ENCODE results near the gene PRDM7.
"Not testable (repeated sequence)": the region's sequence is repeated elsewhere in the genome, so short reads cannot be mapped to it uniquely, and the experiment has no call there.

PRDM7 gene

GRCh38 chr16:90077240-90077756 is at the start of gene PRDM7:
TSS of gene PRDM7 (minus strand) at chr16:90077331. CDS start at chr16:90075910, 1,421 bp downstream.
- H3K4me1 ChIP-seq (ENCODE audit: insufficient read depth, low read length), result no peaks in the 10 kb centered on the region; the same call in 1 of the 2 replicates
- peak within 1 kb of the TSS; percentile 53 for H3K9ac ChIP-seq (ENCODE audit: low read depth, low read length)
- no peaks in the 10 kb centered on the region for H3K9me3 ChIP-seq (ENCODE audit: control insufficient read depth, insufficient read depth, low read length)

GRCh38 chr16:90121846-90122245 is 44.7 kb upstream of the PRDM7 start:
- H3K9me3 ChIP-seq (ENCODE audit: control insufficient read depth, insufficient read depth, low read length); H3K36me3 ChIP-seq (ENCODE audit: insufficient read depth, low read length); H3K9ac ChIP-seq (ENCODE audit: low read depth, low read length); H3K4me1 ChIP-seq (ENCODE audit: insufficient read depth, low read length): not testable (repeated sequence)

More at GRCh38 chr16:90077240-90077756, at the start of gene PRDM7:
- no peaks in the 10 kb centered on the region for H3K36me3 ChIP-seq (ENCODE audit: insufficient read depth, low read length)

DNA sequence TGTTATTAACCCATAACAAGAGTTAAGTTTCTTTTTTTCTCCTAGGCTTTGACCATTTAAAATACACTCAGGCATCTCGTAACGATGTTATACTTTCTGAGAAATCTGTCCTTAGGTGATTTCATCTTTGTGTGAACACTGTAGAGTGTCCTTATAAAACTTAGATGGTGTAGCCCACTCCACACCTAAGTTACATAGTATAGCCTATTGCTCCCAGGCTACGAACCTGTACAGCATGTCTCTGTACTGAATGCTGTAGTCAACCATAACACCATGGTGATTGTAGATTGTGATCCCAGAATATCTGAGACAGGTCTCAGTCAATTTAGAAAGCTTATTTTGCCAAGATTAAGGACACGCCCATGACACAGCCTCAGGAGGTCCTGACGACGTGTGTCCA is 30.5 kb upstream of the PRDM7 start:
- not testable (repeated sequence) for H3K4me1 ChIP-seq (ENCODE audit: insufficient read depth, low read length); H3K9me3 ChIP-seq (ENCODE audit: control insufficient read depth, insufficient read depth, low read length); H3K36me3 ChIP-seq (ENCODE audit: insufficient read depth, low read length); H3K9ac ChIP-seq (ENCODE audit: low read depth, low read length)

- H3K9me3 ChIP-seq (ENCODE audit: control insufficient read depth, insufficient read depth, low read length); H3K4me1 ChIP-seq (ENCODE audit: insufficient read depth, low read length); H3K9ac ChIP-seq (ENCODE audit: low read depth, low read length); H3K36me3 ChIP-seq (ENCODE audit: insufficient read depth, low read length): not testable (repeated sequence)
Observed at GRCh38 chr16:90107060-90107459, 29.9 kb upstream of the PRDM7 start.

DNA sequence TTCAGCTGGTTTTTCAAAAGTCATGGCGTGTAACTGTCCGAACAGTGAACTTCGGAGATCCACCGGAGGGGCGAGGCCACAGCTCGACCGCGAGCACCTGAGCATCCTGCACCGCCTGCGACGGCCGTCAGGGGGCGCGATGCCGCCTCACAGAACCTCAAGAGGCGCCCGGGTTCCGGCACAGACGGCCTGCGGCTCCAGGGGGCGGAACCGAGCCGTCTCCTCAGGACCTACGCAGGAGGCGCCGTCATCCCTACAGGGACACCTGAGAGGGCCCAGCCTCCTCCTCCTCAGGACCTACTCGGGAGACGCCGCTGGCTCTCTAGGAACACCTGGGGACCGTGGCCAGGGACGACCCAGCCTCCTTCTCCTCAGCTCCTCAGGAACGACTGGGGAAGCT is 29.1 kb upstream of the PRDM7 start:
- H3K9me3 ChIP-seq (ENCODE audit: control insufficient read depth, insufficient read depth, low read length); H3K4me1 ChIP-seq (ENCODE audit: insufficient read depth, low read length); H3K36me3 ChIP-seq (ENCODE audit: insufficient read depth, low read length); H3K9ac ChIP-seq (ENCODE audit: low read depth, low read length): not testable (repeated sequence)

- H3K9ac ChIP-seq (ENCODE audit: low read depth, low read length); H3K4me1 ChIP-seq (ENCODE audit: insufficient read depth, low read length); H3K36me3 ChIP-seq (ENCODE audit: insufficient read depth, low read length); H3K9me3 ChIP-seq (ENCODE audit: control insufficient read depth, insufficient read depth, low read length): not testable (repeated sequence)
Observed at GRCh38 chr16:90104725-90105124, 27.6 kb upstream of the PRDM7 start.

- H3K4me1 ChIP-seq (ENCODE audit: insufficient read depth, low read length); H3K36me3 ChIP-seq (ENCODE audit: insufficient read depth, low read length); H3K9me3 ChIP-seq (ENCODE audit: control insufficient read depth, insufficient read depth, low read length); H3K9ac ChIP-seq (ENCODE audit: low read depth, low read length): not testable (repeated sequence)
Observed at GRCh38 chr16:90102086-90102884, 25.2 kb upstream of the PRDM7 start.

GRCh38 chr16:90101332-90101731 is 24.2 kb upstream of the PRDM7 start:
- not testable (repeated sequence) for H3K9me3 ChIP-seq (ENCODE audit: control insufficient read depth, insufficient read depth, low read length); H3K9ac ChIP-seq (ENCODE audit: low read depth, low read length); H3K4me1 ChIP-seq (ENCODE audit: insufficient read depth, low read length); H3K36me3 ChIP-seq (ENCODE audit: insufficient read depth, low read length)

GRCh38 chr16:90100790-90101189 is 23.7 kb upstream of the PRDM7 start:
- H3K9ac ChIP-seq (ENCODE audit: low read depth, low read length); H3K9me3 ChIP-seq (ENCODE audit: control insufficient read depth, insufficient read depth, low read length); H3K4me1 ChIP-seq (ENCODE audit: insufficient read depth, low read length); H3K36me3 ChIP-seq (ENCODE audit: insufficient read depth, low read length): not testable (repeated sequence)

GRCh38 chr16:90100229-90100628 is 23.1 kb upstream of the PRDM7 start:
- not testable (repeated sequence) for H3K9ac ChIP-seq (ENCODE audit: low read depth, low read length); H3K36me3 ChIP-seq (ENCODE audit: insufficient read depth, low read length); H3K4me1 ChIP-seq (ENCODE audit: insufficient read depth, low read length); H3K9me3 ChIP-seq (ENCODE audit: control insufficient read depth, insufficient read depth, low read length)

DNA sequence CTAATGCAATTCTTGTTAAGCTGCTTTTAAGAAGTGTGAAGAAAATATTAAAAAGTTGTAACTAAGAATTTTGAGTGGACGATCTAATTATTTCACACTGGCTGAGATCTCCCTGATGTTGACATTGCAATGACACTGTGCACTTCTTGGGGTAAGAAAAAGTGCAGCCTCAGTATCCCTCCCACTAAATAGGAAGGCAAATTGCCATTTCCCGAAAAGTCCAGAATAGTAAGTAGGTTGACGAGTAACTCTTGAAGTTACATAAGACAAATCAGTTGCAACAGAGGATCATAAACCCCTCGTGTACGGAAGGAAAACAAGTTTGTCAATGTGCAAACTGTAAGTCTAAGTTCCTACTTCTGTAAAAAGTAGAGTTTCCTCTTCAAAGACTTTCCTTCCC is 21.8 kb upstream of the PRDM7 start:
- H3K4me1 ChIP-seq (ENCODE audit: insufficient read depth, low read length); H3K36me3 ChIP-seq (ENCODE audit: insufficient read depth, low read length); H3K9me3 ChIP-seq (ENCODE audit: control insufficient read depth, insufficient read depth, low read length); H3K9ac ChIP-seq (ENCODE audit: low read depth, low read length): not testable (repeated sequence)

GRCh38 chr16:90097010-90097684 is 20.0 kb upstream of the PRDM7 start:
- H3K36me3 ChIP-seq (ENCODE audit: insufficient read depth, low read length); H3K9me3 ChIP-seq (ENCODE audit: control insufficient read depth, insufficient read depth, low read length); H3K4me1 ChIP-seq (ENCODE audit: insufficient read depth, low read length); H3K9ac ChIP-seq (ENCODE audit: low read depth, low read length): not testable (repeated sequence)

DNA sequence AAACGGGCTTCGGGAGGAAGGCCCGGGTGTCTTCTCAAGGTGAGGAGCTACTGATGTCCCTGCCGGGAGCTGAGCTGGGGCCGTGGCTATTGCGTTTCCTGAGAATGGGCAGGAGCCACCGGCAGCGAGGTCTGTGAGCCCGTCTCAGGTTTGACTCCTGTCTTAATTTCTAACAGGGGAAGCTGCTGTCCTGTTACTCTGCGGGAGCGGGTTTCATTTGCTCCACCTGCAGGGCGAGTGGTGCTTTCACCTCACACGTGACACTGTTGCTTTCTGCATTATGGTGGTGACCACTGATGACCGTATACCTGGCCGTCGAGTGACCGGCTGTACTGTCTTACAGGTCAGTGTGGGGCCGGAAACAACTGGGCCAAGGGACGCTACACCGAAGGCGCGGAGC is 17.7 kb upstream of the PRDM7 start:
- not testable (repeated sequence) for H3K9me3 ChIP-seq (ENCODE audit: control insufficient read depth, insufficient read depth, low read length); H3K9ac ChIP-seq (ENCODE audit: low read depth, low read length); H3K36me3 ChIP-seq (ENCODE audit: insufficient read depth, low read length); H3K4me1 ChIP-seq (ENCODE audit: insufficient read depth, low read length)

GRCh38 chr16:90094296-90094695 is 17.2 kb upstream of the PRDM7 start:
- H3K9me3 ChIP-seq (ENCODE audit: control insufficient read depth, insufficient read depth, low read length); H3K36me3 ChIP-seq (ENCODE audit: insufficient read depth, low read length); H3K9ac ChIP-seq (ENCODE audit: low read depth, low read length); H3K4me1 ChIP-seq (ENCODE audit: insufficient read depth, low read length): not testable (repeated sequence)

DNA sequence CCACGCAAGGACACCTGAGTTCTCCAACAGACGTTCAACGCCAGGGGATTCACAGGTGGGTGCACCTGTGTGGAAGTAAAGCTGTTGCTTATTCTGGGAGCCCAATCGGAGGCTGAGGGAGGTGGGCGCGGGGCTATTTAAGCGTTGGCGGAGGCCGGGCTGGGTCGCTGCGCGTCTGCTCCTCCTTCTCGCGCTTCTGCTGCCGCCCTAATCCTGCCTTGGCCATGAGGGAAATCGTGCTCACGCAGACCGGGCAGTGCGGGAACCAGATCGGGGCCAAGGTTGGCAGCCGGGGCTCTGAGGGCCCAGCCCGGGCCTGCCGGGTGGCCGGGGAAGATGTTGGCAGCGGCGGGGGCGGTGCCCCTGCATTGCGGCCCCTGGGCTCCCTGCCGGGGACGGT is 16.7 kb upstream of the PRDM7 start:
- not testable (repeated sequence) for H3K9ac ChIP-seq (ENCODE audit: low read depth, low read length); H3K36me3 ChIP-seq (ENCODE audit: insufficient read depth, low read length); H3K4me1 ChIP-seq (ENCODE audit: insufficient read depth, low read length); H3K9me3 ChIP-seq (ENCODE audit: control insufficient read depth, insufficient read depth, low read length)

All from ES-I3 (cell line).